Upper lobe of left lung (tissue), 6 donors: ENCODE data around the gene CBFA2T3. TPM values are rescaled to one million over a fixed set of nuclear protein-coding genes. Genes with fewer than 3 reads are reported as not detected.
A peak's percentile ranks its signal among the peaks of the same experiment; 100 is the strongest.

Experiments used
- ATAC-seq, 2 donors: fragments of 200-7000 bp; cut with Tn5 transposase; one replicate each; pipeline ENCODE4 v1.9.1; 2022; ENCODE audit warnings: mild to moderate bottlenecking in 2 of 2, moderate library complexity in 2 of 2; ENCODE audit not compliant: low FRiP score in 2 of 2
- DNase-seq, 2 donors: peaks; one replicate each; pipeline ENCODE4 v3.0.0-alpha.2; 2019 to 2020
- H3K27ac ChIP-seq, 4 donors: fragments of 200-600 bp; sonication (generic); one replicate each; pipeline ENCODE4 v1.5.1; 2016 to 2019
- H3K27me3 ChIP-seq, 4 donors: fragments of 200-600 bp; sonication (generic); one replicate each; pipeline ENCODE4 v1.5.1; 2017 to 2019
- H3K36me3 ChIP-seq, 4 donors: fragments of 200-600 bp; sonication (generic); one replicate each; pipeline ENCODE4 v1.5.1; 2016 to 2019
- H3K4me1 ChIP-seq, 4 donors: fragments of 200-600 bp; sonication (generic); one replicate each; pipeline ENCODE4 v1.5.1; 2018 to 2019
- H3K4me3 ChIP-seq, 4 donors: fragments of 200-600 bp; sonication (generic); one replicate each; pipeline ENCODE4 v1.5.1; 2017 to 2019; ENCODE audit warnings: mild to moderate bottlenecking in 2 of 4, moderate library complexity in 1 of 4
- H3K9me3 ChIP-seq, 4 donors: fragments of 200-600 bp; sonication (generic); one replicate each; pipeline ENCODE4 v1.5.1; 2018 to 2019
- CTCF ChIP-seq, 6 experiments: fragments of 450-650 bp in 4 of 6; fragments of 200-600 bp in 2 of 6; sonication (generic) in 2 of 6; IDR thresholded peaks; one replicate each; pipeline ENCODE4 v1.5.1; 2016 to 2019; ENCODE audit warnings: antibody characterized with exemption in 6 of 6
- EP300 ChIP-seq, 4 donors: sonication (generic); formaldehyde crosslinking; IDR thresholded peaks; one replicate each; pipeline ENCODE4 v1.5.1; 2017; ENCODE audit warnings: antibody characterized with exemption in 4 of 4, control low read depth in 2 of 4
- POLR2A ChIP-seq, 4 donors: fragments of 450-650 bp; IDR thresholded peaks; one replicate each; pipeline ENCODE4 v1.5.1; 2016 to 2017; ENCODE audit warnings: antibody characterized with exemption in 4 of 4, mild to moderate bottlenecking in 2 of 4
- POLR2AphosphoS5 ChIP-seq, 2 donors: sonication (generic); formaldehyde crosslinking; IDR thresholded peaks; one replicate each; pipeline ENCODE4 v1.5.1; 2017; ENCODE audit warnings: antibody characterized with exemption in 2 of 2
- WGBS, 2 donors: methylation state at CpG; one replicate each; pipeline ENCODE4 v1.1.5; 2017 to 2018; 5-methylcytosine and 5-hydroxymethylcytosine counted together
- total RNA-seq, 6 donors: library from RNA; depleted of rRNA in 4 of 6; stranded (reverse); fragments of >200 nt in 4 of 6; gene quantifications; one replicate each; pipeline versions ENCODE4 v1.1.0 to v1.2.1, GENCODE V29; 2016 to 2021
- donor health status: DM: no; HTN: no; CAD: no; lungs with moderate emphysema.
- donor health status: DM: no; HTN: yes; CAD: no; lungs with severe emphysema.

The CBFA2T3 gene
- total RNA-seq, 6 donors from 2014 or later, result 2.7 to 33.5 (median 15.2) TPM

GRCh38 chr16:88906535-88907105 is 70.4 kb downstream of the CBFA2T3 start:
- DNase-seq, result peak in 1 of 2 donors; percentile 70
- 83 to 84% methylated on average over 5 to 22 of the region's 22 CpGs for WGBS, 2 donors

GRCh38 chr16:88906020-88906419 is 71.0 kb downstream of the CBFA2T3 start:
- peak in 1 of 2 donors; percentile 50 for DNase-seq
- 79 to 91% methylated on average over 12 to 16 of the region's 16 CpGs for WGBS, 2 donors
- H3K27me3 ChIP-seq, result no peaks in the 10 kb centered on the region
- peak overlapping the region in 1 of 4 donors; percentile 0 for H3K27ac ChIP-seq
- TF ChIP-seq EP300 (IDR thresholded peaks at IDR 0.05) (no peak), POLR2A (IDR thresholded peaks at IDR 0.05) (no peak)
- peaks cover 0 to 4% (median 2%) of the 10 kb centered on the region in 4 donors for H3K36me3 ChIP-seq
- no peak for ATAC-seq
- H3K9me3 ChIP-seq, result no peaks in the 10 kb centered on the region
- no peak overlapping the region for H3K4me3 ChIP-seq
- H3K4me1 ChIP-seq, result peaks cover 4 to 15% (median 7%) of the 10 kb centered on the region in 4 donors

More at GRCh38 chr16:88906535-88907105, 70.4 kb downstream of the CBFA2T3 start:
- Histone ChIP-seq H3K4me3 (no peak overlapping the region), H3K27me3 (no peaks in the 10 kb centered on the region), H3K9me3 (no peaks in the 10 kb centered on the region), H3K36me3 (peaks cover 0 to 2% (median 0%) of the 10 kb centered on the region in 4 donors), H3K27ac (peak overlapping the region in 1 of 4 donors; percentile 22), H3K4me1 (peaks cover 3 to 13% (median 8%) of the 10 kb centered on the region in 4 donors)
- no peak for TF ChIP-seq POLR2AphosphoS5 (IDR thresholded peaks at IDR 0.05)
- TF ChIP-seq CTCF (IDR thresholded peaks at IDR 0.05), result no peak
- no peak for TF ChIP-seq EP300 (IDR thresholded peaks at IDR 0.05)
- TF ChIP-seq POLR2A (IDR thresholded peaks at IDR 0.05), result no peak
- no peak for ATAC-seq

GRCh38 chr16:88905563-88905962 is 71.4 kb downstream of the CBFA2T3 start:
- Histone ChIP-seq H3K27ac (peak overlapping the region in 2 of 4 donors; percentile 0 to 27), H3K36me3 (peaks cover 0 to 8% (median 4%) of the 10 kb centered on the region in 4 donors), H3K9me3 (no peaks in the 10 kb centered on the region), H3K27me3 (no peaks in the 10 kb centered on the region), H3K4me3 (no peak overlapping the region), H3K4me1 (peaks cover 2 to 14% (median 7%) of the 10 kb centered on the region in 4 donors)
- TF ChIP-seq POLR2A (IDR thresholded peaks at IDR 0.05) (no peak), POLR2AphosphoS5 (IDR thresholded peaks at IDR 0.05) (no peak), EP300 (IDR thresholded peaks at IDR 0.05) (no peak), CTCF (IDR thresholded peaks at IDR 0.05) (no peak)
- ATAC-seq (no peak), DNase-seq (peak in 1 of 2 donors; percentile 41)
- 40 to 50% methylated on average over 4 to 12 of the region's 13 CpGs for WGBS, 2 donors

GRCh38 chr16:88904676-88905365 is 72.2 kb downstream of the CBFA2T3 start:
- H3K4me1 ChIP-seq, result peaks cover 7 to 15% (median 10%) of the 10 kb centered on the region in 4 donors
- DNase-seq, result peak in 1 of 2 donors; percentile 62
- ATAC-seq, result no peak
- H3K4me3 ChIP-seq, result no peak overlapping the region
- 79 to 91% methylated on average over 10 to 21 of the region's 21 CpGs for WGBS, 2 donors
- peak overlapping the region in 1 of 4 donors; percentile 27 for H3K27ac ChIP-seq
- H3K27me3 ChIP-seq, result no peaks in the 10 kb centered on the region
- no peaks in the 10 kb centered on the region for H3K9me3 ChIP-seq
- no peak for TF ChIP-seq POLR2A (IDR thresholded peaks at IDR 0.05)
- TF ChIP-seq POLR2AphosphoS5 (IDR thresholded peaks at IDR 0.05), result no peak
- TF ChIP-seq CTCF (IDR thresholded peaks at IDR 0.05), result no peak
- no peak for TF ChIP-seq EP300 (IDR thresholded peaks at IDR 0.05)
- peaks cover 0 to 10% (median 4%) of the 10 kb centered on the region in 4 donors for H3K36me3 ChIP-seq

- Histone ChIP-seq H3K27ac (no peak overlapping the region), H3K27me3 (no peaks in the 10 kb centered on the region), H3K9me3 (no peaks in the 10 kb centered on the region), H3K36me3 (peaks cover 0 to 10% (median 4%) of the 10 kb centered on the region in 4 donors), H3K4me1 (peaks cover 7 to 15% (median 11%) of the 10 kb centered on the region in 4 donors), H3K4me3 (no peak overlapping the region)
- 80 to 87% methylated on average over 7 to 8 of the region's 14 CpGs for WGBS, 2 donors
- TF ChIP-seq POLR2A (IDR thresholded peaks at IDR 0.05) (no peak), CTCF (IDR thresholded peaks at IDR 0.05) (no peak), POLR2AphosphoS5 (IDR thresholded peaks at IDR 0.05) (no peak), EP300 (IDR thresholded peaks at IDR 0.05) (no peak)
- DNase-seq, result no peak
- ATAC-seq, result no peak
These were observed 73.7 kb downstream of the CBFA2T3 start for GRCh38 chr16:88903267-88903666.
